D721Med (cell line): ENCODE data around the gene STXBP4.

Source experiments
- DNase-seq: peaks from one replicate; pipeline ENCODE4 v3.0.0; 2011; ENCODE audit warnings: low spot score; ENCODE audit not compliant: insufficient read length
- FAIRE-seq: peaks from 2 replicates; lab custom pipeline; 2011; peaks lifted over from hg19 to GRCh38; lab: Jason Lieb, UNC
- CTCF ChIP-seq: IDR thresholded peaks from 2 replicates; pipeline ENCODE4 v1.5.1; 2012; ENCODE audit warnings: mild to moderate bottlenecking, control low read depth; ENCODE audit not compliant: insufficient read depth; ENCODE audit errors: missing control alignments

The STXBP4 gene

GRCh38 chr17:54933921-54934320 is 34.6 kb upstream of the STXBP4 start:
- TF ChIP-seq CTCF, result no peak
- FAIRE-seq (no peak), DNase-seq (no peak)

- no peak for FAIRE-seq
- TF ChIP-seq CTCF, result no peak
- no peak for DNase-seq
Observed at GRCh38 chr17:54935471-54935870, 33.1 kb upstream of the STXBP4 start.

GRCh38 chr17:54937018-54937417 is 31.5 kb upstream of the STXBP4 start:
- no peak for FAIRE-seq
- no peak for DNase-seq
- TF ChIP-seq CTCF, result no peak

- no peak for TF ChIP-seq CTCF
- DNase-seq (no peak), FAIRE-seq (no peak)
Observed at GRCh38 chr17:54937426-54937825, 31.1 kb upstream of the STXBP4 start.

- FAIRE-seq (no peak), DNase-seq (no peak)
- TF ChIP-seq CTCF, result no peak
Observed at GRCh38 chr17:54941285-54941684, 27.3 kb upstream of the STXBP4 start.

GRCh38 chr17:54944796-54945195 is 23.8 kb upstream of the STXBP4 start:
- no peak for TF ChIP-seq CTCF
- FAIRE-seq (no peak), DNase-seq (no peak)

GRCh38 chr17:54945231-54945630 is 23.3 kb upstream of the STXBP4 start:
- no peak for DNase-seq
- no peak for TF ChIP-seq CTCF
- FAIRE-seq, result no peak
